ENCODE data around the gene DGKH.

DGKH gene

GRCh38 chr13:42216422-42216735 lies 167.9 kb downstream of the DGKH start:
- H3K4me1 ChIP-seq (ENCODE audit: insufficient read depth, low read length, poor library complexity, severe bottlenecking): no peaks in the 10 kb centered on the region
- H3K27me3 ChIP-seq (ENCODE audit: insufficient read depth, low read length, poor library complexity, severe bottlenecking): no peaks in the 10 kb centered on the region
- no peaks in the 10 kb centered on the region for H3K9me2 ChIP-seq (replicated peaks; ENCODE audit: low read depth, low read length)
- no peak overlapping the region for H3K9ac ChIP-seq (ENCODE audit: low read depth, low read length, poor library complexity, severe bottlenecking)
- no peaks in the 10 kb centered on the region for H3K79me2 ChIP-seq (ENCODE audit: insufficient read depth, low read length)
- no peaks in the 10 kb centered on the region for H4K20me1 ChIP-seq (ENCODE audit: insufficient read depth, low read length, poor library complexity, severe bottlenecking)
- TF ChIP-seq CTCF (conservative IDR thresholded peaks at IDR 0.05; ENCODE audit: low read length) (no peak; the same call in 1 of the 2 replicates), EZH2phosphoT487 (IDR thresholded peaks at IDR 0.05; ENCODE audit: borderline replicate concordance) (no peak)
- no peaks in the 10 kb centered on the region for H3K9me3 ChIP-seq (ENCODE audit: insufficient read depth, low read depth, low read length)
- H3K4me2 ChIP-seq (ENCODE audit: low read depth, low read length, poor library complexity, severe bottlenecking): no peak overlapping the region
- no peaks in the 10 kb centered on the region for H3F3A ChIP-seq (ENCODE audit: low read depth)
- H3K4me3 ChIP-seq (ENCODE audit: low read length, poor library complexity, severe bottlenecking): no peak overlapping the region
- no peak overlapping the region for H2AFZ ChIP-seq (ENCODE audit: low read length)
- peaks cover 11% of the 10 kb centered on the region; the same call in 1 of the 2 replicates for H3K36me3 ChIP-seq (ENCODE audit: insufficient read depth, low read length)

- TF ChIP-seq EZH2phosphoT487 (IDR thresholded peaks at IDR 0.05; ENCODE audit: borderline replicate concordance) (no peak), CTCF (conservative IDR thresholded peaks at IDR 0.05; ENCODE audit: low read length) (no peak)
- Histone ChIP-seq H3K79me2 (ENCODE audit: insufficient read depth, low read length) (no peaks in the 10 kb centered on the region), H3K9me3 (ENCODE audit: insufficient read depth, low read depth, low read length) (no peaks in the 10 kb centered on the region), H2AFZ (ENCODE audit: low read length) (no peak overlapping the region), H3F3A (ENCODE audit: low read depth) (no peaks in the 10 kb centered on the region), H3K4me3 (ENCODE audit: low read length, poor library complexity, severe bottlenecking) (no peak overlapping the region), H3K9me2 (replicated peaks; ENCODE audit: low read depth, low read length) (no peaks in the 10 kb centered on the region), H4K20me1 (ENCODE audit: insufficient read depth, low read length, poor library complexity, severe bottlenecking) (no peaks in the 10 kb centered on the region), H3K4me2 (ENCODE audit: low read depth, low read length, poor library complexity, severe bottlenecking) (no peak overlapping the region), H3K9ac (ENCODE audit: low read depth, low read length, poor library complexity, severe bottlenecking) (no peak overlapping the region), H3K36me3 (ENCODE audit: insufficient read depth, low read length) (peaks cover 13% of the 10 kb centered on the region; the same call in 1 of the 2 replicates), H3K27me3 (ENCODE audit: insufficient read depth, low read length, poor library complexity, severe bottlenecking) (no peaks in the 10 kb centered on the region), H3K4me1 (ENCODE audit: insufficient read depth, low read length, poor library complexity, severe bottlenecking) (no peaks in the 10 kb centered on the region)
These were observed 170.1 kb downstream of the DGKH start for GRCh38 chr13:42218576-42218975.

- Histone ChIP-seq H4K20me1 (ENCODE audit: insufficient read depth, low read length, poor library complexity, severe bottlenecking) (no peaks in the 10 kb centered on the region), H3K9ac (ENCODE audit: low read depth, low read length, poor library complexity, severe bottlenecking) (no peak overlapping the region), H3K79me2 (ENCODE audit: insufficient read depth, low read length) (no peaks in the 10 kb centered on the region), H3K9me3 (ENCODE audit: insufficient read depth, low read depth, low read length) (no peaks in the 10 kb centered on the region), H3K9me2 (replicated peaks; ENCODE audit: low read depth, low read length) (no peaks in the 10 kb centered on the region), H3K36me3 (ENCODE audit: insufficient read depth, low read length) (peaks cover 13% of the 10 kb centered on the region; the same call in 1 of the 2 replicates), H3K4me1 (ENCODE audit: insufficient read depth, low read length, poor library complexity, severe bottlenecking) (no peaks in the 10 kb centered on the region), H3F3A (ENCODE audit: low read depth) (no peaks in the 10 kb centered on the region), H3K27me3 (ENCODE audit: insufficient read depth, low read length, poor library complexity, severe bottlenecking) (no peaks in the 10 kb centered on the region), H3K4me3 (ENCODE audit: low read length, poor library complexity, severe bottlenecking) (no peak overlapping the region), H3K4me2 (ENCODE audit: low read depth, low read length, poor library complexity, severe bottlenecking) (no peak overlapping the region), H2AFZ (ENCODE audit: low read length) (no peak overlapping the region)
- TF ChIP-seq CTCF (conservative IDR thresholded peaks at IDR 0.05; ENCODE audit: low read length) (no peak), EZH2phosphoT487 (IDR thresholded peaks at IDR 0.05; ENCODE audit: borderline replicate concordance) (no peak)
These were observed 170.6 kb downstream of the DGKH start for GRCh38 chr13:42219051-42219450.
